GM12878 (cell line): Measurements from ENCODE around the gene PAPSS2. TPM values are rescaled to one million over a fixed set of nuclear protein-coding genes. Genes with fewer than 3 reads are reported as not detected.

Source experiments
- CBX3 ChIP-seq: fragments of 200-600 bp; sonication (generic); IDR thresholded peaks from 2 replicates; pipeline ENCODE4 v1.6.1; 2016; ENCODE audit warnings: low read depth, borderline replicate concordance
- JUNB ChIP-seq: IDR thresholded peaks from 2 replicates; pipeline ENCODE4 v1.6.1; 2016; ENCODE audit warnings: antibody characterized with exemption, mild to moderate bottlenecking
- POLR2AphosphoS5 ChIP-seq: IDR thresholded peaks from 2 replicates; pipeline ENCODE4 v1.6.1; 2011; ENCODE audit warnings: mild to moderate bottlenecking, low read length, inconsistent platforms
- TBL1XR1 ChIP-seq: IDR thresholded peaks from 2 replicates; pipeline ENCODE4 v1.6.1; 2012; ENCODE audit warnings: low read depth, low read length, improper control_type of control experiment
- TCF7 ChIP-seq: IDR thresholded peaks from 2 replicates; pipeline ENCODE4 v1.6.1; 2014; ENCODE audit warnings: antibody characterized with exemption, borderline replicate concordance
- ZNF622 ChIP-seq: fragments of 450-650 bp; IDR thresholded peaks from 2 replicates; pipeline ENCODE4 v1.6.1; 2017; ENCODE audit warnings: mild to moderate bottlenecking, inconsistent platforms
- polyA plus RNA-seq, 11 experiments: library from polyadenylated mRNA; depleted of rRNA in 4 of 11; unstranded in 6 of 11; stranded (reverse) in 5 of 11; fragments of >200 nt; fragmentation: Nextera tagmentation in 4 of 11; fragmentation: Illumina TruSeq in 1 of 11; extraction: Ambion mirVana in 4 of 11; extraction: Trizol in 1 of 11; gene quantifications; 1 replicate in 1 of 11; 2 replicates in 10 of 11; pipeline versions ENCODE4 v1.2.1 to v1.2.3, GENCODE V29; 2011 to 2016; ENCODE audit warnings: inconsistent platforms in 2 of 11, missing spikeins in 2 of 11, low read depth in 1 of 11
- total RNA-seq, 4 experiments: library from RNA; depleted of rRNA in 3 of 4; stranded (reverse); fragments of >200 nt in 3 of 4; fragmentation: Illumina TruSeq in 1 of 4; extraction: Trizol in 1 of 4; gene quantifications; 2 replicates each; pipeline versions ENCODE4 v1.2.1 to v1.2.3, GENCODE V29; 2013 to 2021
- TF ChIP-seq, protein P1 (sequence below): IDR thresholded peaks from 2 replicates; pipeline ENCODE4 v1.6.1; 2012; ENCODE audit warnings: mild to moderate bottlenecking, low read depth, low read length
- TF ChIP-seq, protein P2 (sequence below): fragments of 450-650 bp; IDR thresholded peaks from 2 replicates; pipeline ENCODE4 v1.6.1; 2017; ENCODE audit warnings: mild to moderate bottlenecking, moderate library complexity
- TF ChIP-seq, protein P3 (sequence below): fragments of 450-650 bp; IDR thresholded peaks from 2 replicates; pipeline ENCODE4 v1.6.1; 2017; ENCODE audit warnings: borderline replicate concordance
- TF ChIP-seq, protein P4 (sequence below): fragments of 450-650 bp; IDR thresholded peaks from 2 replicates; pipeline ENCODE4 v1.6.1; 2017; ENCODE audit warnings: mild to moderate bottlenecking, moderate library complexity

PAPSS2 gene
- total and polyA plus RNA-seq, 10 of the 15 experiments (the other 5 are each of a cell fraction or from before 2014, with no cell fraction given), result 0.15 to 2.1 (median 0.37) TPM

DNA sequence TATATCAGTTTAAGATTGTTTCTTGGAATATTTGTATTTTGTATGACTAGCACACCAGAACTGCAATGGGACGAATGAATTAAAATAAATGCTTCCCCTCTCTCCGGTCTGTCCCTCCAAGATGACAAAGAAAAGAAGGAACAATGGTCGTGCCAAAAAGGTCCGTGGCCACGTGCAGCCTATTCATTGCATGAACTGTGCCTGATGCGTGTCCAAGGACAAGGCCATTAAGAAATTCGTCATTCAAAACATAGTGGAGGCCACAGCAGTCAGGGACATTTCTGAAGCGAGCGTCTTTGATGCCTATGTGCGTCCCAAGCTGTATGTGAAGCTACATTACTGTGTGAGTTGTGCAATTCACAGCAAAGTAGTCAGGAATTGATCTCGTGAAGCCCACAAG, 17.2 kb upstream of the PAPSS2 start (continued):
- TF ChIP-seq, protein P1, sequence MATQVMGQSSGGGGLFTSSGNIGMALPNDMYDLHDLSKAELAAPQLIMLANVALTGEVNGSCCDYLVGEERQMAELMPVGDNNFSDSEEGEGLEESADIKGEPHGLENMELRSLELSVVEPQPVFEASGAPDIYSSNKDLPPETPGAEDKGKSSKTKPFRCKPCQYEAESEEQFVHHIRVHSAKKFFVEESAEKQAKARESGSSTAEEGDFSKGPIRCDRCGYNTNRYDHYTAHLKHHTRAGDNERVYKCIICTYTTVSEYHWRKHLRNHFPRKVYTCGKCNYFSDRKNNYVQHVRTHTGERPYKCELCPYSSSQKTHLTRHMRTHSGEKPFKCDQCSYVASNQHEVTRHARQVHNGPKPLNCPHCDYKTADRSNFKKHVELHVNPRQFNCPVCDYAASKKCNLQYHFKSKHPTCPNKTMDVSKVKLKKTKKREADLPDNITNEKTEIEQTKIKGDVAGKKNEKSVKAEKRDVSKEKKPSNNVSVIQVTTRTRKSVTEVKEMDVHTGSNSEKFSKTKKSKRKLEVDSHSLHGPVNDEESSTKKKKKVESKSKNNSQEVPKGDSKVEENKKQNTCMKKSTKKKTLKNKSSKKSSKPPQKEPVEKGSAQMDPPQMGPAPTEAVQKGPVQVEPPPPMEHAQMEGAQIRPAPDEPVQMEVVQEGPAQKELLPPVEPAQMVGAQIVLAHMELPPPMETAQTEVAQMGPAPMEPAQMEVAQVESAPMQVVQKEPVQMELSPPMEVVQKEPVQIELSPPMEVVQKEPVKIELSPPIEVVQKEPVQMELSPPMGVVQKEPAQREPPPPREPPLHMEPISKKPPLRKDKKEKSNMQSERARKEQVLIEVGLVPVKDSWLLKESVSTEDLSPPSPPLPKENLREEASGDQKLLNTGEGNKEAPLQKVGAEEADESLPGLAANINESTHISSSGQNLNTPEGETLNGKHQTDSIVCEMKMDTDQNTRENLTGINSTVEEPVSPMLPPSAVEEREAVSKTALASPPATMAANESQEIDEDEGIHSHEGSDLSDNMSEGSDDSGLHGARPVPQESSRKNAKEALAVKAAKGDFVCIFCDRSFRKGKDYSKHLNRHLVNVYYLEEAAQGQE, result no peak
- TF ChIP-seq CBX3, result no peak
- TF ChIP-seq, protein P2, sequence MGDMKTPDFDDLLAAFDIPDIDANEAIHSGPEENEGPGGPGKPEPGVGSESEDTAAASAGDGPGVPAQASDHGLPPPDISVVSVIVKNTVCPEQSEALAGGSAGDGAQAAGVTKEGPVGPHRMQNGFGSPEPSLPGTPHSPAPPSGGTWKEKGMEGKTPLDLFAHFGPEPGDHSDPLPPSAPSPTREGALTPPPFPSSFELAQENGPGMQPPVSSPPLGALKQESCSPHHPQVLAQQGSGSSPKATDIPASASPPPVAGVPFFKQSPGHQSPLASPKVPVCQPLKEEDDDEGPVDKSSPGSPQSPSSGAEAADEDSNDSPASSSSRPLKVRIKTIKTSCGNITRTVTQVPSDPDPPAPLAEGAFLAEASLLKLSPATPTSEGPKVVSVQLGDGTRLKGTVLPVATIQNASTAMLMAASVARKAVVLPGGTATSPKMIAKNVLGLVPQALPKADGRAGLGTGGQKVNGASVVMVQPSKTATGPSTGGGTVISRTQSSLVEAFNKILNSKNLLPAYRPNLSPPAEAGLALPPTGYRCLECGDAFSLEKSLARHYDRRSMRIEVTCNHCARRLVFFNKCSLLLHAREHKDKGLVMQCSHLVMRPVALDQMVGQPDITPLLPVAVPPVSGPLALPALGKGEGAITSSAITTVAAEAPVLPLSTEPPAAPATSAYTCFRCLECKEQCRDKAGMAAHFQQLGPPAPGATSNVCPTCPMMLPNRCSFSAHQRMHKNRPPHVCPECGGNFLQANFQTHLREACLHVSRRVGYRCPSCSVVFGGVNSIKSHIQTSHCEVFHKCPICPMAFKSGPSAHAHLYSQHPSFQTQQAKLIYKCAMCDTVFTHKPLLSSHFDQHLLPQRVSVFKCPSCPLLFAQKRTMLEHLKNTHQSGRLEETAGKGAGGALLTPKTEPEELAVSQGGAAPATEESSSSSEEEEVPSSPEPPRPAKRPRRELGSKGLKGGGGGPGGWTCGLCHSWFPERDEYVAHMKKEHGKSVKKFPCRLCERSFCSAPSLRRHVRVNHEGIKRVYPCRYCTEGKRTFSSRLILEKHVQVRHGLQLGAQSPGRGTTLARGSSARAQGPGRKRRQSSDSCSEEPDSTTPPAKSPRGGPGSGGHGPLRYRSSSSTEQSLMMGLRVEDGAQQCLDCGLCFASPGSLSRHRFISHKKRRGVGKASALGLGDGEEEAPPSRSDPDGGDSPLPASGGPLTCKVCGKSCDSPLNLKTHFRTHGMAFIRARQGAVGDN, result no peak
- TF ChIP-seq JUNB, result no peak
- no peak for TF ChIP-seq POLR2AphosphoS5
- TF ChIP-seq ZNF622, result no peak
- no peak for TF ChIP-seq TBL1XR1
- no peak for TF ChIP-seq TCF7
- TF ChIP-seq, protein P3, sequence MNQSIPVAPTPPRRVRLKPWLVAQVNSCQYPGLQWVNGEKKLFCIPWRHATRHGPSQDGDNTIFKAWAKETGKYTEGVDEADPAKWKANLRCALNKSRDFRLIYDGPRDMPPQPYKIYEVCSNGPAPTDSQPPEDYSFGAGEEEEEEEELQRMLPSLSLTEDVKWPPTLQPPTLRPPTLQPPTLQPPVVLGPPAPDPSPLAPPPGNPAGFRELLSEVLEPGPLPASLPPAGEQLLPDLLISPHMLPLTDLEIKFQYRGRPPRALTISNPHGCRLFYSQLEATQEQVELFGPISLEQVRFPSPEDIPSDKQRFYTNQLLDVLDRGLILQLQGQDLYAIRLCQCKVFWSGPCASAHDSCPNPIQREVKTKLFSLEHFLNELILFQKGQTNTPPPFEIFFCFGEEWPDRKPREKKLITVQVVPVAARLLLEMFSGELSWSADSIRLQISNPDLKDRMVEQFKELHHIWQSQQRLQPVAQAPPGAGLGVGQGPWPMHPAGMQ, result no peak
- TF ChIP-seq, protein P4, sequence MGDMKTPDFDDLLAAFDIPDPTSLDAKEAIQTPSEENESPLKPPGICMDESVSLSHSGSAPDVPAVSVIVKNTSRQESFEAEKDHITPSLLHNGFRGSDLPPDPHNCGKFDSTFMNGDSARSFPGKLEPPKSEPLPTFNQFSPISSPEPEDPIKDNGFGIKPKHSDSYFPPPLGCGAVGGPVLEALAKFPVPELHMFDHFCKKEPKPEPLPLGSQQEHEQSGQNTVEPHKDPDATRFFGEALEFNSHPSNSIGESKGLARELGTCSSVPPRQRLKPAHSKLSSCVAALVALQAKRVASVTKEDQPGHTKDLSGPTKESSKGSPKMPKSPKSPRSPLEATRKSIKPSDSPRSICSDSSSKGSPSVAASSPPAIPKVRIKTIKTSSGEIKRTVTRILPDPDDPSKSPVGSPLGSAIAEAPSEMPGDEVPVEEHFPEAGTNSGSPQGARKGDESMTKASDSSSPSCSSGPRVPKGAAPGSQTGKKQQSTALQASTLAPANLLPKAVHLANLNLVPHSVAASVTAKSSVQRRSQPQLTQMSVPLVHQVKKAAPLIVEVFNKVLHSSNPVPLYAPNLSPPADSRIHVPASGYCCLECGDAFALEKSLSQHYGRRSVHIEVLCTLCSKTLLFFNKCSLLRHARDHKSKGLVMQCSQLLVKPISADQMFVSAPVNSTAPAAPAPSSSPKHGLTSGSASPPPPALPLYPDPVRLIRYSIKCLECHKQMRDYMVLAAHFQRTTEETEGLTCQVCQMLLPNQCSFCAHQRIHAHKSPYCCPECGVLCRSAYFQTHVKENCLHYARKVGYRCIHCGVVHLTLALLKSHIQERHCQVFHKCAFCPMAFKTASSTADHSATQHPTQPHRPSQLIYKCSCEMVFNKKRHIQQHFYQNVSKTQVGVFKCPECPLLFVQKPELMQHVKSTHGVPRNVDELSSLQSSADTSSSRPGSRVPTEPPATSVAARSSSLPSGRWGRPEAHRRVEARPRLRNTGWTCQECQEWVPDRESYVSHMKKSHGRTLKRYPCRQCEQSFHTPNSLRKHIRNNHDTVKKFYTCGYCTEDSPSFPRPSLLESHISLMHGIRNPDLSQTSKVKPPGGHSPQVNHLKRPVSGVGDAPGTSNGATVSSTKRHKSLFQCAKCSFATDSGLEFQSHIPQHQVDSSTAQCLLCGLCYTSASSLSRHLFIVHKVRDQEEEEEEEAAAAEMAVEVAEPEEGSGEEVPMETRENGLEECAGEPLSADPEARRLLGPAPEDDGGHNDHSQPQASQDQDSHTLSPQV, result no peak
